T-cell (primary cell): ENCODE results near the gene WDR11. TPM values are rescaled to one million over a fixed set of nuclear protein-coding genes. Genes with fewer than 3 reads are reported as not detected.

Source experiments
- ATAC-seq, 4 experiments: fragments of 200-7000 bp in 3 of 4; fragments of 150-1000 bp in 1 of 4; cut with Tn5 transposase; replicated peaks in 1 of 4; 1 replicate in 3 of 4; 2 replicates in 1 of 4; pipeline ENCODE4 v1.10.0; 2021; ENCODE audit warnings: moderate library complexity in 3 of 4, mild to moderate bottlenecking in 2 of 4, moderate number of reproducible peaks in 1 of 4
- CTCF ChIA-PET, 2 donors: fragments of 300-600 bp; sonication (Branson Sonifier 250); formaldehyde crosslinking; loops; one replicate each; lab custom pipeline; 2022; ENCODE audit warnings: antibody characterized with exemption in 2 of 2; lab: Charles Lee
- POLR2A ChIA-PET, 2 donors: fragments of 300-600 bp; sonication (Branson Sonifier 250); formaldehyde crosslinking; loops; one replicate each; lab custom pipeline; 2022; ENCODE audit warnings: antibody characterized with exemption in 2 of 2; lab: Charles Lee
- DNase-seq, 35 experiments: peaks; one replicate each; pipeline versions ENCODE4 v3.0.0 to v3.0.0-alpha.2; 2013 to 2023
- H3K27ac ChIP-seq: one replicate; pipeline ENCODE4 v1.5.1; 2013; ENCODE audit warnings: low read length
- H3K27me3 ChIP-seq, 2 experiments: replicated peaks in 1 of 2; 1 replicate in 1 of 2; 2 replicates in 1 of 2; pipeline versions ENCODE4 v1.6.1 to v1.7.0; 2013; ENCODE audit warnings: low read length in 1 of 2, mixed read lengths in 1 of 2; ENCODE audit not compliant: control insufficient read depth in 2 of 2, insufficient read depth in 2 of 2; ENCODE audit errors: extremely low read depth in 1 of 2
- H3K36me3 ChIP-seq, 2 donors: 1 replicate in 1 of 2; 2 replicates in 1 of 2; pipeline versions ENCODE4 v1.6.1 to v1.7.0; 2013; ENCODE audit warnings: low read length in 1 of 2; ENCODE audit not compliant: control insufficient read depth in 2 of 2, insufficient read depth in 1 of 2; ENCODE audit errors: extremely low read depth in 1 of 2
- H3K4me1 ChIP-seq, 2 experiments: 1 replicate in 1 of 2; 2 replicates in 1 of 2; pipeline versions ENCODE4 v1.6.1 to v1.7.0; 2013; ENCODE audit warnings: low read length in 2 of 2, mixed read lengths in 1 of 2; ENCODE audit not compliant: insufficient read depth in 2 of 2, control insufficient read depth in 1 of 2; ENCODE audit errors: extremely low read depth in 1 of 2
- H3K4me3 ChIP-seq, 2 donors: 1 replicate in 1 of 2; 2 replicates in 1 of 2; pipeline versions ENCODE4 v1.5.1 to v1.7.0; 2013; ENCODE audit warnings: mild to moderate bottlenecking in 2 of 2, low read length in 1 of 2, moderate library complexity in 1 of 2; ENCODE audit not compliant: control insufficient read depth in 1 of 2; ENCODE audit errors: extremely low read depth in 1 of 2
- H3K9me3 ChIP-seq: 2 replicates; pipeline ENCODE4 v1.7.0; 2013
- H3K27ac Mint-ChIP-seq, 2 donors: one replicate each; pipeline ENCODE4 v1.8.0; 2020 to 2021; ENCODE audit warnings: mild to moderate bottlenecking in 2 of 2, mixed read lengths in 2 of 2
- H3K27me3 Mint-ChIP-seq, 2 donors: one replicate each; pipeline ENCODE4 v1.8.0; 2021 to 2022; ENCODE audit warnings: mixed read lengths in 2 of 2
- H3K36me3 Mint-ChIP-seq: one replicate; pipeline ENCODE4 v1.8.0; 2021; ENCODE audit warnings: mixed read lengths
- H3K4me1 Mint-ChIP-seq, 3 donors: one replicate each; pipeline ENCODE4 v1.8.0; 2020 to 2022; ENCODE audit warnings: mixed read lengths in 3 of 3, mild to moderate bottlenecking in 1 of 3
- H3K4me3 Mint-ChIP-seq, 3 donors: one replicate each; pipeline ENCODE4 v1.8.0; 2020 to 2022; ENCODE audit warnings: mild to moderate bottlenecking in 3 of 3, mixed read lengths in 3 of 3, moderate library complexity in 3 of 3
- H3K9me3 Mint-ChIP-seq, 3 donors: one replicate each; pipeline ENCODE4 v1.8.0; 2020 to 2022; ENCODE audit warnings: mixed read lengths in 3 of 3
- WGBS: methylation state at CpG from one replicate; pipeline ENCODE4 v1.1.5; 2013; ENCODE audit warnings: missing lambda C conversion rate; ENCODE audit not compliant: insufficient coverage; 5-methylcytosine and 5-hydroxymethylcytosine counted together
- total RNA-seq, 35 experiments: library from RNA in 6 of 35; stranded (reverse) in 6 of 35; fragments of 120-200 nt in 1 of 35; gene quantifications; one replicate each; pipeline versions ENCODE4 v1.2.1 to v1.2.4 and lab custom pipeline; 2013 to 2026

The WDR11 gene, protein sequence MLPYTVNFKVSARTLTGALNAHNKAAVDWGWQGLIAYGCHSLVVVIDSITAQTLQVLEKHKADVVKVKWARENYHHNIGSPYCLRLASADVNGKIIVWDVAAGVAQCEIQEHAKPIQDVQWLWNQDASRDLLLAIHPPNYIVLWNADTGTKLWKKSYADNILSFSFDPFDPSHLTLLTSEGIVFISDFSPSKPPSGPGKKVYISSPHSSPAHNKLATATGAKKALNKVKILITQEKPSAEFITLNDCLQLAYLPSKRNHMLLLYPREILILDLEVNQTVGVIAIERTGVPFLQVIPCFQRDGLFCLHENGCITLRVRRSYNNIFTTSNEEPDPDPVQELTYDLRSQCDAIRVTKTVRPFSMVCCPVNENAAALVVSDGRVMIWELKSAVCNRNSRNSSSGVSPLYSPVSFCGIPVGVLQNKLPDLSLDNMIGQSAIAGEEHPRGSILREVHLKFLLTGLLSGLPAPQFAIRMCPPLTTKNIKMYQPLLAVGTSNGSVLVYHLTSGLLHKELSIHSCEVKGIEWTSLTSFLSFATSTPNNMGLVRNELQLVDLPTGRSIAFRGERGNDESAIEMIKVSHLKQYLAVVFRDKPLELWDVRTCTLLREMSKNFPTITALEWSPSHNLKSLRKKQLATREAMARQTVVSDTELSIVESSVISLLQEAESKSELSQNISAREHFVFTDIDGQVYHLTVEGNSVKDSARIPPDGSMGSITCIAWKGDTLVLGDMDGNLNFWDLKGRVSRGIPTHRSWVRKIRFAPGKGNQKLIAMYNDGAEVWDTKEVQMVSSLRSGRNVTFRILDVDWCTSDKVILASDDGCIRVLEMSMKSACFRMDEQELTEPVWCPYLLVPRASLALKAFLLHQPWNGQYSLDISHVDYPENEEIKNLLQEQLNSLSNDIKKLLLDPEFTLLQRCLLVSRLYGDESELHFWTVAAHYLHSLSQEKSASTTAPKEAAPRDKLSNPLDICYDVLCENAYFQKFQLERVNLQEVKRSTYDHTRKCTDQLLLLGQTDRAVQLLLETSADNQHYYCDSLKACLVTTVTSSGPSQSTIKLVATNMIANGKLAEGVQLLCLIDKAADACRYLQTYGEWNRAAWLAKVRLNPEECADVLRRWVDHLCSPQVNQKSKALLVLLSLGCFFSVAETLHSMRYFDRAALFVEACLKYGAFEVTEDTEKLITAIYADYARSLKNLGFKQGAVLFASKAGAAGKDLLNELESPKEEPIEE
- total RNA-seq (10 to 100 TPM; 37.6 to 44.3 (median 38.9) TPM), total RNA-seq (lab: John Stamatoyannopoulos, UW) (27.1 to 115 (median 56.2) reads per million in 29 experiments)
- total RNA-seq (2013): 44.4 TPM

DNA sequence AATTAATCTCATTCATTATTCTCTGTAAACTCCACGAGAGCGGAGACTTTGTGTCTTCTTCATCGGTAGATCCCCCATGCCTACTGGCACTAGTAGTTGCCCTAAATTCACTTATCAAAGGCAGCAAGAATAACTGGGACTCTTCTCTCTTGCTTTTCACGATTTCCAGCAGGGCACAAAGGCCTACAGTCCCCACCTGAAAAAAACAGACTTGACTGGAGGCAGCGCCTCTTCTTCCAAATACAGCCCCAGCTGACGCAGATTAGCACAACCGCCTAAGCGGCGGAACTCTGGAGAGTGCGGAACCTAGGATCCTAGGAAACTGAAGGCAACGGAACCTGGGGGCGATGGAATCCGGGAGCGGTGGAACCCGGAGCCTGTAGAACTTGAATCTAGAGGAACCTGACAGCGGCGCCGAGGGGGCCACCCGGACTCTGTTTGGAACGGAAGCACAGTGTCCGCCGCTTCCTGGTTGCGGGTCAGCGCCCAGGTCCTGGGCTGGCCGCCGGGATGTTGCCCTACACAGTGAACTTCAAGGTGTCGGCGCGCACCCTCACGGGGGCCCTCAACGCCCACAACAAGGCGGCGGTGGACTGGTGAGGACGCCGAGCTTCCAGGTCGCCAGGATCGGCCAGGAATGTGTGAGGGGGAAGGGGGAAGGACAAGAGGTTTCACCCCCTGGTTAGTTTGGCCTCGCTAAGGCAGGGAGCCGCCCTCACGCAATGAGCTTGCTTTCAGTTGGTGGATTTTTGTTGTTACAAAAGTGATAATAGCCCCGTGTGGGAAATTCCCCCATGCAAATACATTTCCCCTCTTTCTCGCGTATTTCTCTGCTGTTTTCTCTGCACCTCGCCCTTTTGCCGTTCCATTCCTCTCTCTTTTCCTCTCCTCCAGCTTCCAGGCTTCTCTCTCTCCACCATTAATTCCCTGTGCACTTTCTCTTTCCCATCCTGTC is at the start of gene WDR11:
TSS of gene WDR11 (plus strand) at position 452 of the 955 bp plus-strand sequence. CDS start at position 511, 59 bp downstream.
- H3K9me3 Mint-ChIP-seq: peaks cover 0 to 6% (median 2%) of the 10 kb centered on the region in 3 donors
- H3K27ac ChIP-seq: peak within 1 kb of the TSS; percentile 82
- peak within 1 kb of the TSS; percentile 90 to 99 (median 97) for H3K4me3 Mint-ChIP-seq
- H3K27me3 Mint-ChIP-seq: peaks cover 0 to 3% of the 10 kb centered on the region in 2 donors
- H3K27me3 ChIP-seq: no peaks in the 10 kb centered on the region
- peaks cover 25% of the 10 kb centered on the region for H3K36me3 Mint-ChIP-seq
- peak within 1 kb of the TSS; percentile 89 to 98 for H3K27ac Mint-ChIP-seq
- peaks cover 0 to 4% of the 10 kb centered on the region in 2 donors for H3K36me3 ChIP-seq
- ChIA-PET POLR2A (interaction anchor here in 1 of 2 donors (0.5 kb wide), 1 partner anchor 23 kb away, joined by 3 read pairs; no protein-coding TSS in a partner anchor), CTCF (no interaction called here)
- ATAC-seq (peak; percentile 80 to 91 (median 88)), DNase-seq (peak; percentile 34 to 78 (median 62))
- peaks cover 11 to 13% of the 10 kb centered on the region in 2 experiments for H3K4me1 ChIP-seq
- no peaks in the 10 kb centered on the region for H3K9me3 ChIP-seq
- peaks cover 44 to 58% (median 50%) of the 10 kb centered on the region in 3 donors for H3K4me1 Mint-ChIP-seq
- WGBS: 5% methylated on average over 42 of the region's 45 CpGs
- H3K4me3 ChIP-seq: peak within 1 kb of the TSS; percentile 78 to 96

DNA sequence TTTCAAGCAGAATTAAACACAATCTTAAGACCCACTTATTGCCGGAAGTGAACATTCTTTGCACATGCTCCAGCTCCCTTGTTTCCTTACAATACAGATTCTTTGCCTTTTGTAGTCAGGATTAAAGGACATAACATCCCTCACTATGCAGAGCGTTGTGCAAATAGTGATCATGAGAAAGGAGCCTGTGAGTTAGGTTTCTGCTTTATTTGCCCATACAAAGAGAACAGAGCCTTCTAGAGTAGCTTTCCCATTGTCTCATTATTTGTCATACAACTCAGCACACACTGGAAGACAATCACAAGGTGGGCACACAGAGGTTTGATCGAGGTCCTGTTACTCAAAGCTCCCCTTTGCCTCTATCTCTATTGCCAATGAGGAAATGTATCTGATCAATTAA is 48.2 kb upstream of the WDR11 start:
- no CpG with 5 or more reads among the region's 3 CpGs for WGBS
- Mint-ChIP-seq H3K27me3 (peaks cover 0 to 9% of the 10 kb centered on the region in 2 donors), H3K36me3 (no peaks in the 10 kb centered on the region), H3K4me1 (no peaks in the 10 kb centered on the region), H3K9me3 (no peaks in the 10 kb centered on the region), H3K27ac (no peak overlapping the region), H3K4me3 (no peak overlapping the region)
- ChIA-PET POLR2A (no interaction called here), CTCF (no interaction called here)
- Histone ChIP-seq H3K9me3 (no peaks in the 10 kb centered on the region), H3K4me3 (no peak overlapping the region), H3K4me1 (no peaks in the 10 kb centered on the region), H3K27ac (no peak overlapping the region), H3K27me3 (no peaks in the 10 kb centered on the region), H3K36me3 (no peaks in the 10 kb centered on the region)
- ATAC-seq (no peak), DNase-seq (no peak)

DNA sequence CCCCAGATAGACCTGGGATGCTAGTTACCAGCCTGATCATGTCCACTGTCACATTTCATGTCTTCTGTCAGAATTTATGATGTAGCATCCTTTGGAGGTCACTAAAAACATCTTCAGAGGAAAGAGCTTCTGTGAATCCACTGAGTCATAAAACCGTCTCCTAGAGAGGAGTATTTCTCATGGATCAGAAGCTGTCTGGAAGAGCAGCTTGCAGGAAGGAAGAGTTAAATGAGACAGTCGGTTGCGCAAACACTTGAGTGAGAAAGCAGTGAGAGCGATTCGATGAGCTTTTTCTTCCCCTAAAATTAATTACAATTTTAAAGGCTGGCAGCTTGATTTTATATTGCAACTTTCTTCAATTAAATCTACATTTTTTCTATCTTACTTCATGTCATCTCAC is 47.2 kb upstream of the WDR11 start:
- Mint-ChIP-seq H3K4me1 (no peaks in the 10 kb centered on the region), H3K27me3 (peaks cover 0 to 11% of the 10 kb centered on the region in 2 donors), H3K4me3 (no peak overlapping the region), H3K36me3 (no peaks in the 10 kb centered on the region), H3K27ac (no peak overlapping the region), H3K9me3 (no peaks in the 10 kb centered on the region)
- ChIA-PET CTCF (no interaction called here), POLR2A (interaction anchor here in 1 of 2 donors (0.6 kb wide), 1 partner anchor 469 kb away, joined by 3 read pairs; no protein-coding TSS in a partner anchor)
- Histone ChIP-seq H3K27ac (no peak overlapping the region), H3K4me3 (no peak overlapping the region), H3K27me3 (no peaks in the 10 kb centered on the region), H3K36me3 (no peaks in the 10 kb centered on the region), H3K9me3 (no peaks in the 10 kb centered on the region), H3K4me1 (no peaks in the 10 kb centered on the region)
- ATAC-seq (no peak), DNase-seq (no peak)
- no CpG with 5 or more reads among the region's 5 CpGs for WGBS

DNA sequence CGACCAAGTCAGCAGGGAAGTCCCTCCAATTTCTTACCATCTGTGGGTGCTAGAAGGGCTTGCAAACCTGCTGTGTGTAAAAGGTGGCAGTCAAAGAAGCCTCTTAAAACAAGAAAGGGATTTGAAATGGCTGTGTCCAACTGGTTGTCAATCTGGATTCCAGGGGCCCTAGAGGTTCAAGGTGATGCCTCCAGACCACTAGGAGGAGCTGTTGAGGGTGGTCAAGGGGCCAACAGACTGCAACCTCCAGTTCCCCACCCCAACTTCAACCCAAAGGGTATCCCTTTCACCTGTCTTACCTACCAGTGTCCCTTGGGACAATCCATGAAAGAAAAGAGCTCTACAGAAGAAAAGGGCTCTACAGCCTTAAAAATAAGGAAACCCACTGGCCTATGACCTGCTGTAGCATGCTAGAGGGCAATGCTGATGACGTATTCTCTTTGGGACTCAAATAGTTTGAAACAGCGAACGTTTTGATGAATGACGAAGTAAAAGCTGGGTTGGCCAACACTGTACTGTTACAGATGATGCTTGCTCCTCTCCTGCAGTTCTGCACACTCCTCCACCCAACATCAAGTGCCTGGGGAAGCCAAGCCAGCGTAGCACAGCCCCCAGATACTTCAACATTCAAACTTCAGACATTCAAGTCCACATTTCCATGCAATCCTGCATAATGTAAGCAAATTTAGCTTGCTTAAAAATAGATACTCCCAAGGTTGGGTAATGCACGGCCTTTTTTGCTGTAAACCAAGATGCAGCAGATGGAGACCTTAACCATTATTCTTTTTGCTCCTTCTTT is 45.9 kb upstream of the WDR11 start:
- Histone ChIP-seq H3K36me3 (no peaks in the 10 kb centered on the region), H3K27ac (no peak overlapping the region), H3K9me3 (no peaks in the 10 kb centered on the region), H3K27me3 (peaks cover 0 to under 1% of the 10 kb centered on the region in 2 experiments), H3K4me3 (no peak overlapping the region), H3K4me1 (no peaks in the 10 kb centered on the region)
- no peaks in the 10 kb centered on the region for H3K4me1 Mint-ChIP-seq
- H3K4me3 Mint-ChIP-seq: no peak overlapping the region
- H3K9me3 Mint-ChIP-seq: no peaks in the 10 kb centered on the region
- ATAC-seq: no peak
- DNase-seq: no peak
- H3K27me3 Mint-ChIP-seq: peaks cover 3 to 11% of the 10 kb centered on the region in 2 donors
- ChIA-PET POLR2A (interaction anchor here in 1 of 2 donors (0.5 kb wide), 1 partner anchor 11 kb away, joined by 3 read pairs; no protein-coding TSS in a partner anchor), CTCF (no interaction called here)
- WGBS: 86% methylated on average over 4 of the region's 7 CpGs
- H3K27ac Mint-ChIP-seq: no peak overlapping the region
- no peaks in the 10 kb centered on the region for H3K36me3 Mint-ChIP-seq

DNA sequence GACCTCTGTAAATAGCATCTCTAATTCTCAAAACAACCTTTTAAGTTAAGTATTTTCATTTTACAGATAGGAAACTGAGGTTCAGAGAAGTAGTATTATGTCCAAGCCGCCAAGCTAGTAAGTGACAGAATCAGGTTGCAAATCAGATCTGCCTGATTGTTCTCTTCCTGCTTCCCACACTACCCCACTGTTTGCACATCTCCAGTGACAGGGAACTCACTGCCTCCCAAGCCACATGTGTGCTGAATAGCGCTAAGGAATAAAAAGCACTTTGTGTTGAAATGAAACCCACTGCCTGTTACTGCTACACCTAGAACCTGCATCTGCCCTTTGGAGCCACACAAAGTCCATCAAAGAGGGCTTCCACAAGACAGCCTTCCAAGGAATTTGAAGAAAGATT is 45.1 kb upstream of the WDR11 start:
- H3K27ac Mint-ChIP-seq: no peak overlapping the region
- no peaks in the 10 kb centered on the region for H3K36me3 Mint-ChIP-seq
- ChIA-PET CTCF (no interaction called here), POLR2A (no interaction called here)
- H3K4me1 Mint-ChIP-seq: no peaks in the 10 kb centered on the region
- no peak overlapping the region for H3K27ac ChIP-seq
- H3K27me3 ChIP-seq: peaks cover 0 to 3% of the 10 kb centered on the region in 2 experiments
- H3K9me3 Mint-ChIP-seq: no peaks in the 10 kb centered on the region
- H3K4me3 ChIP-seq: no peak overlapping the region
- H3K4me1 ChIP-seq: no peaks in the 10 kb centered on the region
- no CpG with 5 or more reads among the region's 2 CpGs for WGBS
- DNase-seq (no peak), ATAC-seq (no peak)
- H3K4me3 Mint-ChIP-seq: no peak overlapping the region
- H3K9me3 ChIP-seq: no peaks in the 10 kb centered on the region
- peaks cover 8 to 17% of the 10 kb centered on the region in 2 donors for H3K27me3 Mint-ChIP-seq
- H3K36me3 ChIP-seq: no peaks in the 10 kb centered on the region
